WTC11 (cell line): ENCODE results near the gene CLTCL1.

ENCODE experiments used
- CREB1 ChIP-seq: sonication (generic); formaldehyde crosslinking; IDR thresholded peaks from 2 replicates; pipeline ENCODE4 v1.8.0; 2023; ENCODE audit warnings: mild to moderate bottlenecking, missing genetic modification reagents
- MYBL2 ChIP-seq: sonication (generic); formaldehyde crosslinking; IDR thresholded peaks from 2 replicates; pipeline ENCODE4 v1.8.1; 2023; ENCODE audit warnings: mild to moderate bottlenecking, moderate library complexity, missing genetic modification reagents
- ZNF121 ChIP-seq: sonication (generic); formaldehyde crosslinking; IDR thresholded peaks from 2 replicates; pipeline ENCODE4 v1.8.0; 2023; ENCODE audit warnings: missing genetic modification reagents
- ZNF219 ChIP-seq: sonication (generic); formaldehyde crosslinking; IDR thresholded peaks from 2 replicates; pipeline ENCODE4 v1.8.0; 2023; ENCODE audit warnings: missing genetic modification reagents, mild to moderate bottlenecking, borderline replicate concordance
- TF ChIP-seq, protein P1 (sequence below): fragments of 200-600 bp; IDR thresholded peaks from 2 replicates; pipeline ENCODE4 v1.8.0; 2022; ENCODE audit warnings: antibody characterized with exemption

- no peak for TF ChIP-seq ZNF219
- TF ChIP-seq MYBL2 = no peak
- no peak for TF ChIP-seq CREB1 (CRISPR knock-in tag)
- TF ChIP-seq, protein P1, sequence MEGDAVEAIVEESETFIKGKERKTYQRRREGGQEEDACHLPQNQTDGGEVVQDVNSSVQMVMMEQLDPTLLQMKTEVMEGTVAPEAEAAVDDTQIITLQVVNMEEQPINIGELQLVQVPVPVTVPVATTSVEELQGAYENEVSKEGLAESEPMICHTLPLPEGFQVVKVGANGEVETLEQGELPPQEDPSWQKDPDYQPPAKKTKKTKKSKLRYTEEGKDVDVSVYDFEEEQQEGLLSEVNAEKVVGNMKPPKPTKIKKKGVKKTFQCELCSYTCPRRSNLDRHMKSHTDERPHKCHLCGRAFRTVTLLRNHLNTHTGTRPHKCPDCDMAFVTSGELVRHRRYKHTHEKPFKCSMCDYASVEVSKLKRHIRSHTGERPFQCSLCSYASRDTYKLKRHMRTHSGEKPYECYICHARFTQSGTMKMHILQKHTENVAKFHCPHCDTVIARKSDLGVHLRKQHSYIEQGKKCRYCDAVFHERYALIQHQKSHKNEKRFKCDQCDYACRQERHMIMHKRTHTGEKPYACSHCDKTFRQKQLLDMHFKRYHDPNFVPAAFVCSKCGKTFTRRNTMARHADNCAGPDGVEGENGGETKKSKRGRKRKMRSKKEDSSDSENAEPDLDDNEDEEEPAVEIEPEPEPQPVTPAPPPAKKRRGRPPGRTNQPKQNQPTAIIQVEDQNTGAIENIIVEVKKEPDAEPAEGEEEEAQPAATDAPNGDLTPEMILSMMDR = no peak
- no peak for TF ChIP-seq ZNF121 (CRISPR knock-in tag)
Observed at GRCh38 chr22:19228179-19228578, 63.3 kb downstream of the CLTCL1 start.
